ENCODE measurements around the gene FIGN. TPM values are rescaled to one million over a fixed set of nuclear protein-coding genes. Genes with fewer than 3 reads are reported as not detected.

FIGN gene
- total RNA-seq, 1 donor from 2014 or later, result 5.8 TPM

DNA sequence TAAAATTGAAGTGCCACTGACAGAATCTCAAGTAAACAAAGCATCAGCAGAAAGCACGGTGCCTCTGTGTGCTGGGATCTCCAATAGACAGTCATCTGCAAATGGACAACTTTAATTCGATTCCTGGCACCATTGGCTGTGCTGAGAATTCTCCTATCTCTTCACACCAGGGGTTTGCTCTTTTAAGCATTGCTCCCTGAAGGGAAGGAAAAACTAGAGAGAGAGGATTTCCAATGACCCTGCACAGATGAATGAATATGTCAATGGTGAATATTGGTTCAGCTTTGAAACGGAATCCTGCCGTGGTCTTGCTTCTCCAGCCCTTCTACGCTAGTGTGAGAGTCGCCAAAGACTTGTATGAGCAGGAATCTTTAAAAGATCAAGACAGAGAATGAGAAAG lies 97.9 kb downstream of the FIGN start:
- H3K4me3 ChIP-seq, result no peak overlapping the region
- no peaks in the 10 kb centered on the region for H3K27me3 ChIP-seq (ENCODE audit: low read depth)
- ATAC-seq (no peak), DNase-seq (no peak)
- no peaks in the 10 kb centered on the region for H3K36me3 ChIP-seq
- H3K27ac ChIP-seq, result no peak overlapping the region
- intact Hi-C loops (cut with DNase I), result no loop called here
- H3K4me1 ChIP-seq, result no peaks in the 10 kb centered on the region
- TF ChIP-seq, protein P1, sequence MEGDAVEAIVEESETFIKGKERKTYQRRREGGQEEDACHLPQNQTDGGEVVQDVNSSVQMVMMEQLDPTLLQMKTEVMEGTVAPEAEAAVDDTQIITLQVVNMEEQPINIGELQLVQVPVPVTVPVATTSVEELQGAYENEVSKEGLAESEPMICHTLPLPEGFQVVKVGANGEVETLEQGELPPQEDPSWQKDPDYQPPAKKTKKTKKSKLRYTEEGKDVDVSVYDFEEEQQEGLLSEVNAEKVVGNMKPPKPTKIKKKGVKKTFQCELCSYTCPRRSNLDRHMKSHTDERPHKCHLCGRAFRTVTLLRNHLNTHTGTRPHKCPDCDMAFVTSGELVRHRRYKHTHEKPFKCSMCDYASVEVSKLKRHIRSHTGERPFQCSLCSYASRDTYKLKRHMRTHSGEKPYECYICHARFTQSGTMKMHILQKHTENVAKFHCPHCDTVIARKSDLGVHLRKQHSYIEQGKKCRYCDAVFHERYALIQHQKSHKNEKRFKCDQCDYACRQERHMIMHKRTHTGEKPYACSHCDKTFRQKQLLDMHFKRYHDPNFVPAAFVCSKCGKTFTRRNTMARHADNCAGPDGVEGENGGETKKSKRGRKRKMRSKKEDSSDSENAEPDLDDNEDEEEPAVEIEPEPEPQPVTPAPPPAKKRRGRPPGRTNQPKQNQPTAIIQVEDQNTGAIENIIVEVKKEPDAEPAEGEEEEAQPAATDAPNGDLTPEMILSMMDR (IDR thresholded peaks at IDR 0.05), result no peak
- no peaks in the 10 kb centered on the region for H3K9me3 ChIP-seq

DNA sequence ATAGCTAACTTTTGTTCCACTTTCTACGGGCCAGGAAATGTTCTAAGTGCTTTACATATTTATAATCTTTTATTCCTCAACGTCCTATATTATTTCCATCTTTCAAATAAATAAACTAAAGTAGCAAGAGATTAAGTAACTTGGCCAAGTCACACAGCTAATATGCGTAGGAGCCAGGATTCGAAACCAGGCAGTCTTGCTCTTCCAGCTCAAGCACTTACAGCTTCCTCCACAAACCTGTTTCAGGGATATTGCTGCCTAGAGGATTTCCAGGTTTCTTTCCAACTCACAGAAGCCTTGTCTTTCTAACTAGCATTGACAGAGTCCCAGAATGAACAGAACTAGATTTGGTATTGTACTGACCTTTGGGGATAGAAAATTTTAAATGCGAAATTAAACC lies 102.5 kb downstream of the FIGN start:
- Histone ChIP-seq H3K27ac (no peak overlapping the region), H3K4me1 (no peaks in the 10 kb centered on the region), H3K4me3 (no peak overlapping the region), H3K36me3 (no peaks in the 10 kb centered on the region), H3K27me3 (ENCODE audit: low read depth) (no peaks in the 10 kb centered on the region), H3K9me3 (no peaks in the 10 kb centered on the region)
- ATAC-seq (no peak), DNase-seq (no peak)
- intact Hi-C loops (cut with DNase I), result no loop called here
- TF ChIP-seq, protein P1 (IDR thresholded peaks at IDR 0.05), result no peak

DNA sequence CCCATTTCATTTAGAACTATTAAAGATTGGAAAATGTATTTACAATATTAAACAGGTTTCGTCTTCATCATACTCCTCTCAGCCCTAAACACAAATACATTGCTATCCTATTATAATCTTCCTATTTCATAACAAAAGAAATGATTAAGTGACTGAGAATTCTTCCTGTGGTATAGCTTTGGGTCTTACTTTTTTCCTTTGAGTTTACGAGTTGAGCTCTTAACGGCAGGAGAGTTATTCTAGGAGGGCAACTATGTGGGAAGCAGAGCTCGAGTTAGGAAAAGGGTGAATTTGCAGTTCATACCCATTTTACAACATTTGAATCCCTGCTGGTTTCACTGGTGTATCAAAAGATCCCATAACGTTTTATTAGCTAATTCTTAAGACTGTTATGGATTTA lies 105.0 kb downstream of the FIGN start:
- TF ChIP-seq, protein P1 (IDR thresholded peaks at IDR 0.05), result no peak
- DNase-seq (no peak), ATAC-seq (no peak)
- intact Hi-C loops (cut with DNase I), result no loop called here
- no peak overlapping the region for H3K27ac ChIP-seq
- H3K36me3 ChIP-seq, result no peaks in the 10 kb centered on the region
- H3K4me3 ChIP-seq, result no peak overlapping the region
- no peaks in the 10 kb centered on the region for H3K4me1 ChIP-seq
- H3K9me3 ChIP-seq, result no peaks in the 10 kb centered on the region
- no peaks in the 10 kb centered on the region for H3K27me3 ChIP-seq (ENCODE audit: low read depth)

DNA sequence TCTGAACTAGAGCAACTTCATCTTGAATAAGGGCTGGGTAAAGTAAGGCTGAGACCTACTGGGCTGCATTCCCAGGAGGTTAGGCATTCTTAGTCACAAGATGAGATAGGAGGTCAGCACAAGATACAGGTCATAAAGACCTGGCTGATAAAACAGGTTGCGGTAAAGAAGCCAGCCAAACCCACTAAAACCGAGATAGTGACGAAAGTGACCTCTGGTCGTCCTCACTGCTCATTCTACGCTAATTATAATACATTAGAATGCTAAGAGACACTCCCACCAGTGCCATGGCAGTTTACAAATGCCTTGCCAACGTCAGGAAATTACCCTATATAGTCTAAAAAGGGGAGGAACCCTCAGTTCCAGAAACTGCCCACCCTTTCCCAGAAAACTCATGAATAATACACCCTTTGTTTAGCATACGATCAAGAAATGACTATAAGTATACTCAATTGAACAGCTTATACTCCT lies 109.1 kb downstream of the FIGN start:
- intact Hi-C loops (cut with DNase I), result no loop called here
- no peaks in the 10 kb centered on the region for H3K4me1 ChIP-seq
- H3K4me3 ChIP-seq, result no peak overlapping the region
- no peaks in the 10 kb centered on the region for H3K36me3 ChIP-seq
- ATAC-seq (no peak), DNase-seq (no peak)
- no peaks in the 10 kb centered on the region for H3K9me3 ChIP-seq
- H3K27ac ChIP-seq, result no peak overlapping the region
- H3K27me3 ChIP-seq (ENCODE audit: low read depth), result no peaks in the 10 kb centered on the region
- TF ChIP-seq, protein P1 (IDR thresholded peaks at IDR 0.05), result no peak

DNA sequence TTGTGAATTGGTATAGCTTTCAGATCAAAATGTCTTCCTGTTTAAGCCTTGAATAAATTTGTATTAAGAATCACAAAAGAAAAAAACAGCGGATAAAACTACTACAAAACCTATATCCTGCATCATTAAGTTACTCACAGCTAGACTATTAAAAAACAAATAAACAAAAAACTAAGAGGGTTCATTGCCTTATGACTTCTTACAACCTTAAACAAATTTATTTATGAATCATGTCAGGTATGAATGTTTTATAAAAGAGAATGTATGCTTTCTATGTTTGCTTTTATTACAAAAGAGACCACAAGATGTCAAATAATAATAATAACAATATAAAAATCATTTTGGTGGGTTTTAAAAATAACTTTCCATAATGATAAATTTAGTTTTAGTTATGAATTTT lies 109.6 kb downstream of the FIGN start:
- intact Hi-C loops (cut with DNase I), result no loop called here
- no peak overlapping the region for H3K4me3 ChIP-seq
- no peaks in the 10 kb centered on the region for H3K9me3 ChIP-seq
- no peaks in the 10 kb centered on the region for H3K4me1 ChIP-seq
- ATAC-seq (no peak), DNase-seq (no peak)
- TF ChIP-seq, protein P1 (IDR thresholded peaks at IDR 0.05), result no peak
- no peaks in the 10 kb centered on the region for H3K36me3 ChIP-seq
- H3K27ac ChIP-seq, result no peak overlapping the region
- no peaks in the 10 kb centered on the region for H3K27me3 ChIP-seq (ENCODE audit: low read depth)

DNA sequence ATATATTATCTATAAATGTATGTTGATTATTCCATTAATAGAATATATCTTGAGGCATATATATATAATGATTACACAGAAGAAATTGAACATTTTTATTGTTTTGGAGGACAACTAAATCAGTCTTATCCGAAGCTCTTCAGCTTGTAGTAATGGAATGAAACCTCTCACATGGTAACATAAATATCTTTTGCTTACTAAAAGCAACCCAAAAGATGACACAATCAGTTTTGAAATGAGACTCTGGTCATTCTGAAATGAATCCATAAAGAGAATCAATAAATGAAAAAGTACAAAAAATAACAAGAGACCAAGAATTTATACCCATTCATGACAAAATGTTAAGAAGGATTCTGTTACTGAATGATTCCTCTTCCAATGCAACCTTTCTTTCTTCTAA lies 110.2 kb downstream of the FIGN start:
- no peak for DNase-seq
- Histone ChIP-seq H3K9me3 (no peaks in the 10 kb centered on the region), H3K27ac (no peak overlapping the region), H3K36me3 (no peaks in the 10 kb centered on the region), H3K4me1 (no peaks in the 10 kb centered on the region), H3K27me3 (ENCODE audit: low read depth) (no peaks in the 10 kb centered on the region), H3K4me3 (no peak overlapping the region)
- no peak for ATAC-seq
- TF ChIP-seq, protein P1 (IDR thresholded peaks at IDR 0.05), result no peak
- intact Hi-C loops (cut with DNase I), result no loop called here
